NB4 (cell line): ENCODE results near the gene LTK.

Source experiments
- POLR2A ChIP-seq: IDR thresholded peaks from 2 replicates; pipeline ENCODE4 v1.6.1; 2011; ENCODE audit warnings: mild to moderate bottlenecking; ENCODE audit not compliant: insufficient read length; ENCODE audit errors: extremely low read depth
- TF ChIP-seq, protein P1 (sequence below): IDR thresholded peaks from one replicate; pipeline ENCODE4 v1.5.1; 2012; ENCODE audit warnings: low read depth, low read length

DNA sequence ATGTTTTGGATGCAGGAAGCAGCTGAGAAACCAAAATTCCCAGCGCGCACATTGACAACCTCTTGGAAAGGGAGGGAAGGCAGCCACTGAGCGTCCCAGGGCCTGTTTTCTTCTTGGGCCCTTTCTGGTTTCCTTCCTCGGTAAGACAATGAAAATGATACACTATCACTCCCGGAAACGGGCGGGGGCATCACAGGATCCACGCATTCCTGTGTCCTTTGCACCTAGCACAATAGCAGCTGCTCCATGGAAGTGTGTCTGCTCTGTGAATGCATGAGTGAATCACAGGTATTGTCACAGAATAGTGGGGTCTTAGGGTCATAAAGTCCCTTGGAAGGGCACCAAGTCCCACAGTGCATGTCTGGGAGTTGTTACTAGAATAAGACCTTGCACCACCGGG lies 26.2 kb downstream of the LTK start:
- TF ChIP-seq, protein P1, sequence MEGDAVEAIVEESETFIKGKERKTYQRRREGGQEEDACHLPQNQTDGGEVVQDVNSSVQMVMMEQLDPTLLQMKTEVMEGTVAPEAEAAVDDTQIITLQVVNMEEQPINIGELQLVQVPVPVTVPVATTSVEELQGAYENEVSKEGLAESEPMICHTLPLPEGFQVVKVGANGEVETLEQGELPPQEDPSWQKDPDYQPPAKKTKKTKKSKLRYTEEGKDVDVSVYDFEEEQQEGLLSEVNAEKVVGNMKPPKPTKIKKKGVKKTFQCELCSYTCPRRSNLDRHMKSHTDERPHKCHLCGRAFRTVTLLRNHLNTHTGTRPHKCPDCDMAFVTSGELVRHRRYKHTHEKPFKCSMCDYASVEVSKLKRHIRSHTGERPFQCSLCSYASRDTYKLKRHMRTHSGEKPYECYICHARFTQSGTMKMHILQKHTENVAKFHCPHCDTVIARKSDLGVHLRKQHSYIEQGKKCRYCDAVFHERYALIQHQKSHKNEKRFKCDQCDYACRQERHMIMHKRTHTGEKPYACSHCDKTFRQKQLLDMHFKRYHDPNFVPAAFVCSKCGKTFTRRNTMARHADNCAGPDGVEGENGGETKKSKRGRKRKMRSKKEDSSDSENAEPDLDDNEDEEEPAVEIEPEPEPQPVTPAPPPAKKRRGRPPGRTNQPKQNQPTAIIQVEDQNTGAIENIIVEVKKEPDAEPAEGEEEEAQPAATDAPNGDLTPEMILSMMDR: no peak
- no peak for TF ChIP-seq POLR2A
